Activated CD4-positive, alpha-beta T cell treated with anti-CD3 and anti-CD28 coated beads, Interleukin-2, amount 10 ng/mL, durations not matched to agents 24 days and 14 days (primary cell): Measurements from ENCODE around the gene RASA3. TPM values are rescaled to one million over a fixed set of nuclear protein-coding genes. Genes with fewer than 3 reads are reported as not detected.

Experiments used
- DNase-seq: peaks from one replicate; pipeline ENCODE4 v3.0.0; 2022
- H3K27ac Mint-ChIP-seq: one replicate; pipeline ENCODE4 v1.8.0; 2022; ENCODE audit warnings: mild to moderate bottlenecking, mixed read lengths
- H3K27me3 Mint-ChIP-seq: one replicate; pipeline ENCODE4 v1.8.0; 2022; ENCODE audit warnings: mixed read lengths
- H3K36me3 Mint-ChIP-seq: one replicate; pipeline ENCODE4 v1.8.0; 2022; ENCODE audit warnings: low read depth, mild to moderate bottlenecking, mixed read lengths
- H3K4me1 Mint-ChIP-seq: one replicate; pipeline ENCODE4 v1.8.0; 2021; ENCODE audit warnings: mixed read lengths
- H3K4me3 Mint-ChIP-seq: one replicate; pipeline ENCODE4 v1.8.0; 2022; ENCODE audit warnings: mild to moderate bottlenecking, moderate library complexity, mixed read lengths
- H3K9me3 Mint-ChIP-seq: one replicate; pipeline ENCODE4 v1.8.0; 2021; ENCODE audit warnings: mixed read lengths
- intact Hi-C: fragments of 100-400 bp; cut with micrococcal nuclease; formaldehyde crosslinking; loops from one replicate; pipeline ENCODE4 v1.15.1; 2023
- total RNA-seq: library from RNA; stranded (reverse); gene quantifications from 2 replicates; pipeline ENCODE4 v1.2.3, GENCODE V29; 2022

RASA3 gene
- total RNA-seq, 1 donor from 2014 or later, result 15.9 TPM

DNA sequence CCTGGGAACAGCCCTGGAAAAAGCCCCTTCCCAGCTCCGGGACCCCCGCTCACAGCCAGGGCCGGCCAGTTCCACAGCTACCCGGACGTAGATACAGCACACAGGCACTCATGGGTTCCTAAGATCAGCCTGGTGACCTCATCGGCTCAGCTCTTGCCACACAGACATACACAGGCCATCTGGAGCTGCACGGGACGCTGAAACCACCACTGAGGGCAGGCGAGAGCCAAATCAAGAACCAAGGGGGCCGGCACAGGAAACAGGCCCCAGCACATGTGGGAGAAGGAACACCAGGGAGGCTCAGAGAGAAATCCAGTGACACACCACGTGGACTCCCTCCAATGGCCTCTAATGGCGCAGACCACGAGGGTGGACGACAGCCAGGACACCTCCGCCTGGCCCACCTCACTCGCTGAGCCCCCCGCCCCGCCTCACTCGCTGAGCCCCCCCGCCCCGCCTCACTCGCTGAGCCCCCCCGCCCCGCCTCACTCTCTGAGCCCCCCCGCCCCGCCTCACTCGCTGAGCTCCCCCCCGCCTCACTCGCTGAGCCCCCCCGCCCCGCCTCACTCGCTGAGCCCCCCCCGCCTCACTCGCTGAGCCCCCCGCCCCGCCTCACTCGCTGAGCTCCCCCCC is 88.9 kb downstream of the RASA3 start:
- H3K9me3 Mint-ChIP-seq, result no peaks in the 10 kb centered on the region
- intact Hi-C loops, result no loop called here
- H3K4me1 Mint-ChIP-seq, result peaks cover 18% of the 10 kb centered on the region
- peaks cover 33% of the 10 kb centered on the region for H3K36me3 Mint-ChIP-seq
- no peaks in the 10 kb centered on the region for H3K27me3 Mint-ChIP-seq
- H3K27ac Mint-ChIP-seq, result no peak overlapping the region
- no peak for DNase-seq
- H3K4me3 Mint-ChIP-seq, result no peak overlapping the region

DNA sequence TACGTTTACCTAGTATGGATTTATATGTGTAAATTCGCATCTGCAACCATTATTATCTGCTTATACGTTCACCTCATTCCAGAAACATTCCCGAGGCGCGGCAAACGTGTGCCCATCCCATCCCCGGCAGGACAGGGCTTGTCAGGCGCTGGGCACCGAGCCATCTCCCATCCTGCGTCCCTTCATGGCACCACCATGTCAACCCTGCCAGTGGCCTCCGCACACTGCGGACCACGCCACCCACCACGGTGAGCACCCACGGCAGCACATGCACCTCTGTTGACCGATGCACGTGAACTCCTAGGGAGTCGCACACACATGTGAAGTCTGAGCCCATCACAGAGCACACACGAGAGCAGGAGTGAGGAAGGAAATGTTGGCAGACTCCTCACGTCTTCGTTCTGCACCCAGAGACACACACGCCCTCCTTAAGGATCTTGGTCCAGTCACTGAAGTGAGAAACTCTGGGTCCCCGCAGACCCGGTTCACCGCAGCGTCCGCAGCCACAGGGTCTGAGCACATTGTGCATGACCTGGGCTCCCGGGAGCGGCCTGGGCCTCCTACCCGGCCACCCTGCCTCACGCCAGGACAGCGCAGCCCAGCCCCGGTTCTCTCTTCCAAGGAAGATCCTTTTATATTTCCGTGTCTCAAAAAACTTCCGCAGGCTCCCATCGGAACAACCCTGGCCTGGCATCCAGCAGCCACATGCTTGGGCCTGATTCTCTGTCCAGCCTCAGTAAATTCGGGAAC is 90.2 kb downstream of the RASA3 start:
- H3K36me3 Mint-ChIP-seq, result peaks cover 36% of the 10 kb centered on the region
- H3K27ac Mint-ChIP-seq, result no peak overlapping the region
- H3K4me3 Mint-ChIP-seq, result no peak overlapping the region
- no peaks in the 10 kb centered on the region for H3K9me3 Mint-ChIP-seq
- no peak for DNase-seq
- peaks cover 16% of the 10 kb centered on the region for H3K4me1 Mint-ChIP-seq
- intact Hi-C loops, result no loop called here
- H3K27me3 Mint-ChIP-seq, result no peaks in the 10 kb centered on the region

GRCh38 chr13:114041493-114041892 is 90.9 kb downstream of the RASA3 start:
- H3K27ac Mint-ChIP-seq, result no peak overlapping the region
- DNase-seq, result no peak

DNA sequence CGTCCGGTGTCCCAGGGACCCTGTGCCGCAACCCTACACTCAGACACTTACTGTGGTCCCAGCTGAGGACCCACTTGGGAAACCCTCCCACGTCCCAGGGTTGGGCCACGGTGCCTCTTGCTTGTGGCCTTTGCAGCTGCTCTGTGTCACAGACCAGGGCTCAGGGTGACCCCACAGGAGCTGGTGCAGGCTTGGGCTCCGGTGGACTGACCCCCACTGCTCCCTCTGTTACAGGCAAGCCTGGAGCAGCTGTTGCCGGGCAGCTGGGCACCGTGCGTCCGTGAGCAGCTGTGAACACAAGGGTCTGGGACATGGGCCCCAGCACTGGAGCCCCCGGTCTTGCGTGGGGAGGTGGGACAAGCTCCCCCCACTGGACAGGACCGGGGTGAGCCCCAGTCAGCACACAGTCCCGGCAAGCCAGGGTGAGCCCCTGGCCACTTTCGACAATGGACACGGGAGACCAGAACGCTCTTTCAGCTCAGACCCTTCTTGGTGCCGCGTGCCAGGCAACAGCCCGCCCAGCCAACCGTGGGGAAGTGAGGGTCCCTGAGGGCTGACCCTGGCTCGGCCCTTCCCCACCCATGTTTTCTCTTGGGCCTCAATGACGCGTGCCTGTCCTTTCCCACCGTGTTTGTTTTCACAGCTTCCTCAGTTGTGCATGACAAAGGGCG is 92.8 kb downstream of the RASA3 start:
- Mint-ChIP-seq H3K27me3 (no peaks in the 10 kb centered on the region), H3K36me3 (peaks cover 36% of the 10 kb centered on the region), H3K4me1 (peaks cover 2% of the 10 kb centered on the region)

More at GRCh38 chr13:114041493-114041892, 90.9 kb downstream of the RASA3 start:
- H3K27me3 Mint-ChIP-seq, result no peaks in the 10 kb centered on the region
- peaks cover 33% of the 10 kb centered on the region for H3K36me3 Mint-ChIP-seq
- H3K4me3 Mint-ChIP-seq, result no peak overlapping the region
- intact Hi-C loops, result no loop called here
- no peaks in the 10 kb centered on the region for H3K9me3 Mint-ChIP-seq
- H3K4me1 Mint-ChIP-seq, result peaks cover 9% of the 10 kb centered on the region

DNA sequence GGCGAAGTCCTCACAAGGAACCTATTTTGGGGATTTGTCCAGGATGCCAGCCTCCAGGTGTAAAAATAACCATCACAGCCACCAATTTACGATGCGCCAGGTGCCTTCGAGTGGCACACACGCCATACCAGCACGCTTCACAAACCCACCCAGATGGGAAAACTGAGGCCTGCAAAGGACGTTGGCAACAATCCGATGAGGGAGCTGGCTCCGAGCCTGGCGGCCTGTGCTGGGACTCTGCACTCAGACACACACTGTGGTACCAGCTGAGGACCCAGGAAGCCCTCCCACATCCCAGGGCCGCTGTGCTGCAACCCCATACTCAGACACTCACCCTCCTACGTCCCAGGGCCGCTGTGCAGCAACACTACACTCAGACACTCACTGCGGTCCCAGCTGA is 93.5 kb downstream of the RASA3 start:
- intact Hi-C loops, result no loop called here
- Mint-ChIP-seq H3K4me3 (no peak overlapping the region), H3K36me3 (peaks cover 38% of the 10 kb centered on the region)

More for the DNA sequence above, 92.8 kb downstream of the RASA3 start:
- intact Hi-C loops, result no loop called here
- no peak for DNase-seq
- H3K9me3 Mint-ChIP-seq, result no peaks in the 10 kb centered on the region
- no peak overlapping the region for H3K4me3 Mint-ChIP-seq
- H3K27ac Mint-ChIP-seq, result no peak overlapping the region

DNA sequence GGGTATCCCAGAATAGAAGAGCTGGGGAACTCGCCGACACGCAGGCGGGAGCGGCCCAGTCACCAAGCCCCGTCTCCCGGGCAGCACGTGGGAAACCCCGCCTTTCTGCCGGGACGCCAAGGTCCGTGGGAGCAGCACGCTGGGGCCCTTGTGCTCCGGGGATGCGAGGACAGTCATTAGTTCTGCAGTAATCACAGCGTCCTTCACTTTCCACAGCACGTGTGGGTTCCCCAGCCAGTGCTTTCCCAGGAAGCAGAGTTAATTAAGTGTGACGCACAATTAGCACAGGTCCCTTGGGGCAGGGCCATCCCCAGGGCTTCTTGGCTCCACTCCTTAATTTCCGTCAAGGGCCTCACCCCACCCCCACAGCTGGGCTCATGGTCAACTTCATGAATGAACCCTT is 94.2 kb downstream of the RASA3 start:
- Mint-ChIP-seq H3K4me1 (no peaks in the 10 kb centered on the region), H3K27me3 (no peaks in the 10 kb centered on the region), H3K9me3 (no peaks in the 10 kb centered on the region), H3K27ac (no peak overlapping the region), H3K36me3 (peaks cover 36% of the 10 kb centered on the region), H3K4me3 (no peak overlapping the region)
- intact Hi-C loops, result no loop called here
- DNase-seq, result no peak

More for the DNA sequence above, 93.5 kb downstream of the RASA3 start:
- Mint-ChIP-seq H3K9me3 (no peaks in the 10 kb centered on the region), H3K4me1 (no peaks in the 10 kb centered on the region), H3K27ac (no peak overlapping the region), H3K27me3 (no peaks in the 10 kb centered on the region)
- DNase-seq, result no peak

- Mint-ChIP-seq H3K4me3 (no peak overlapping the region), H3K9me3 (no peaks in the 10 kb centered on the region), H3K4me1 (no peaks in the 10 kb centered on the region), H3K36me3 (peaks cover 32% of the 10 kb centered on the region), H3K27ac (no peak overlapping the region), H3K27me3 (no peaks in the 10 kb centered on the region)
- no peak for DNase-seq
- intact Hi-C loops, result no loop called here
Observed at GRCh38 chr13:114037674-114038073, 94.7 kb downstream of the RASA3 start.

GRCh38 chr13:114035583-114036531 is 96.6 kb downstream of the RASA3 start:
- no peak for DNase-seq
- Mint-ChIP-seq H3K4me3 (no peak overlapping the region), H3K4me1 (no peaks in the 10 kb centered on the region), H3K27ac (no peak overlapping the region), H3K27me3 (no peaks in the 10 kb centered on the region), H3K36me3 (peaks cover 39% of the 10 kb centered on the region), H3K9me3 (no peaks in the 10 kb centered on the region)
- intact Hi-C loops, result no loop called here

- Mint-ChIP-seq H3K4me1 (no peaks in the 10 kb centered on the region), H3K9me3 (no peaks in the 10 kb centered on the region), H3K36me3 (peaks cover 41% of the 10 kb centered on the region), H3K27ac (no peak overlapping the region), H3K4me3 (no peak overlapping the region), H3K27me3 (no peaks in the 10 kb centered on the region)
- intact Hi-C loops, result no loop called here
- DNase-seq, result no peak
Observed at GRCh38 chr13:114035186-114035582, 97.2 kb downstream of the RASA3 start.

- peaks cover 42% of the 10 kb centered on the region for H3K36me3 Mint-ChIP-seq
- no peak overlapping the region for H3K4me3 Mint-ChIP-seq
- no peak for DNase-seq
- H3K4me1 Mint-ChIP-seq, result no peaks in the 10 kb centered on the region
- no peaks in the 10 kb centered on the region for H3K27me3 Mint-ChIP-seq
- no peaks in the 10 kb centered on the region for H3K9me3 Mint-ChIP-seq
- H3K27ac Mint-ChIP-seq, result no peak overlapping the region
- intact Hi-C loops, result no loop called here
Observed at GRCh38 chr13:114034481-114034891, 97.9 kb downstream of the RASA3 start.

DNA sequence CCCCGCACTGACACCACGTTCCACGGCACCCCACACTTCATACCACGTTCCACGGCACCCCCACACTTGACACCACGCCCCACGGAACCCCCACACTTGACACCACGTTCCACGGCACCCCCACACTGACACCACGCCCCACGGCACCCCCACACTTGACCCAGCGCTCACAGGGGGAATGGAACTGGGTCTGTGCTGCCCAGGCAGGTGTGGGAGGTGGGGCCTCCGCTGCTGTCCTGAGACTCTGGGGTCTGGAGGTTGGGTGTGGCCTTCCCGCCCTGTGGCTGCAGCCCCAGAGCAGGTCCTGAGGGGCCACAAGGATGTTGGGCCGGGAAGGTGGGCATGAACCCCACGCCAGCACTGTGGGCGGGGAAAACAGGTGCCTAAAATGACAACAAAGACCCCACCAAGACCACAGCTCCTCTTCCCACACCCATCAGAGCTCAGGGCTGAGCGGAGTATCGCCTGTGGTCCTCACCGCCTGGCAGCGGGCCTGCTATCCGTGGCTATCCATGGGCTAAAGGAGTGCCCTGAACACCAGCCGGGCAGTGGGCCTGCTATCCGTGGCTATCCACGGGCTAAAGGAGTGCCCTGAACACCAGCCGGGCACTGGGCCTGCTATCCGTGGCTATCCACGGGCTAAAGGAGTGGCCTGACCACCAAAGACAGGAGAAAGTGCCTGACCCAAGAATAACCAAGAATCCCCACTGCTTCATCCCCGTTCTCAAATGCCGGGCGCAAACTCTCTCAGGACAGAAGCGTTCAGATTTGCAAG is 98.7 kb downstream of the RASA3 start:
- Mint-ChIP-seq H3K27me3 (no peaks in the 10 kb centered on the region), H3K27ac (no peak overlapping the region), H3K9me3 (no peaks in the 10 kb centered on the region), H3K36me3 (peaks cover 42% of the 10 kb centered on the region), H3K4me1 (no peaks in the 10 kb centered on the region), H3K4me3 (no peak overlapping the region)
- intact Hi-C loops, result no loop called here
- no peak for DNase-seq

DNA sequence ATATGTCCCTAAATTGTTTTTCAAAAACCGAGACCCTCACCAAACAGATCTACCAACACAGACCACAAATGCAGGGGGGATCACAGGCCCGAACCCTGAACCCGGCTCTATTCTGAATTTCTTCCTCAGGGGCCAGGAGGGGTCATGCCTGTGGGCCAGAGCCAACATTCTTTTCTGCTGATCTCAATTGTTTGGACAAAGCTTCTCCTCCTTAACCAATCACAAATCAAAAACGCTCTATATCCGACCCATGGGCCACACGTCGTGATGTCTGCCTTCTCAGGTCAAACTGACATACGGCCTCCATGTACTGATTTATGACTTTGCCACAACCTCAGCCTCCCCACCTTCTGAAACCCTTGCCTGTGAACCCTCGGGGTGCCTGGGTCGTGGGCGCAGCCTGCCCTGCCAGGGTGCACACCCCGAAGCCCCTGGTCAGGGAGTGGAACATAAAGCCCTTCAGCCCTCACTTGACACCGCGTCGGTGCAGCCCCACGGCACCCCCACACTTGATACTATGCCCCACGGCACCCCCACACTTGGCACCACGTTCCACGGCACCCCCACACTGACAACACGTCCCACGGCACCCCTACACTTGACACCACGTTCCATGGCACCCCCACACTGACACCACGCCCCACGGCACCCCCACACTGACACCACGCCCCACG is 100.2 kb downstream of the RASA3 start:
- H3K9me3 Mint-ChIP-seq, result no peaks in the 10 kb centered on the region
- no peak overlapping the region for H3K4me3 Mint-ChIP-seq
- peaks cover 43% of the 10 kb centered on the region for H3K36me3 Mint-ChIP-seq
- no peak overlapping the region for H3K27ac Mint-ChIP-seq
- no peak for DNase-seq
- H3K27me3 Mint-ChIP-seq, result no peaks in the 10 kb centered on the region
- no peaks in the 10 kb centered on the region for H3K4me1 Mint-ChIP-seq
- intact Hi-C loops, result no loop called here
